Mucosa of descending colon (tissue), 3 donors: ENCODE measurements around the gene PPP1R27. TPM values are rescaled to one million over a fixed set of nuclear protein-coding genes. Genes with fewer than 3 reads are reported as not detected.
"Not testable (repeated sequence)": the region's sequence is repeated elsewhere in the genome, so short reads cannot be mapped to it uniquely, and the experiment has no call there.

Experiments used
- ATAC-seq: fragments of 200-7000 bp; cut with Tn5 transposase; one replicate; pipeline ENCODE4 v1.9.1; 2020; ENCODE audit warnings: mild to moderate bottlenecking, moderate library complexity
- DNase-seq, 3 donors: peaks; one replicate each; pipeline ENCODE4 v3.0.0-alpha.2; 2020
- H3K36me3 ChIP-seq: fragments of 200-600 bp; one replicate; pipeline ENCODE4 v1.8.0; 2021; ENCODE audit warnings: low read depth, mild to moderate bottlenecking
- H3K4me1 ChIP-seq: fragments of 200-600 bp; one replicate; pipeline ENCODE4 v1.8.0; 2021; ENCODE audit warnings: low read depth, mild to moderate bottlenecking
- H3K4me3 ChIP-seq: fragments of 200-600 bp; one replicate; pipeline ENCODE4 v1.8.0; 2021; ENCODE audit warnings: mild to moderate bottlenecking
- H3K9me3 ChIP-seq: fragments of 200-600 bp; one replicate; pipeline ENCODE4 v1.8.0; 2021; ENCODE audit warnings: mild to moderate bottlenecking
- CTCF ChIP-seq: fragments of 200-600 bp; IDR thresholded peaks from one replicate; pipeline ENCODE4 v1.8.0; 2022; ENCODE audit warnings: antibody characterized with exemption, mild to moderate bottlenecking
- intact Hi-C, 2 donors: fragments of 100-400 bp; cut with DNase I in 1 of 2; cut with micrococcal nuclease in 1 of 2; formaldehyde crosslinking; loops; one replicate each; pipeline versions ENCODE4 v1.11.0 to v1.11.1; 2022; cut with DNase I, micrococcal nuclease
- total RNA-seq, 3 donors: library from RNA; stranded (reverse); fragmentation: NEBNext Ultra II Directional in 2 of 3; extraction: Animal tissue kit (Norgen Biotek cat#: 25700) in 2 of 3; gene quantifications; one replicate each; pipeline versions ENCODE4 v1.2.1 to v1.2.4, GENCODE V29; 2021 to 2023
- donor health status: DM: no; HTN: no; CAD: no; lungs with moderate emphysema.
- donor health status: DM: no; HTN: no; CAD: no.
- donor health status: DM: no; HTN: yes; CAD: no.

Gene PPP1R27
- total RNA-seq, 3 donors from 2014 or later, result 0.52 to 0.84 TPM; not detected in 1

- no peak overlapping the region for H3K4me3 ChIP-seq
- H3K36me3 ChIP-seq, result peaks cover 18% of the 10 kb centered on the region
- H3K9me3 ChIP-seq, result no peaks in the 10 kb centered on the region
- intact Hi-C loops, result no loop called here
- DNase-seq, result no peak
- ATAC-seq, result peak; percentile 7
- TF ChIP-seq CTCF, result no peak
- H3K4me1 ChIP-seq, result no peaks in the 10 kb centered on the region
Observed at GRCh38 chr17:81840826-81841778, 6.3 kb upstream of the PPP1R27 start.

- intact Hi-C loops, result not testable (repeated sequence)
Observed at GRCh38 chr17:81840059-81840458, 5.2 kb upstream of the PPP1R27 start.

GRCh38 chr17:81839301-81839700 lies 4.5 kb upstream of the PPP1R27 start:
- ATAC-seq (no peak), DNase-seq (no peak)
- Histone ChIP-seq H3K4me3 (no peak overlapping the region), H3K9me3 (no peaks in the 10 kb centered on the region), H3K4me1 (no peaks in the 10 kb centered on the region), H3K36me3 (peaks cover 9% of the 10 kb centered on the region)
- intact Hi-C loops, result no loop called here
- no peak for TF ChIP-seq CTCF

More at GRCh38 chr17:81840059-81840458, 5.2 kb upstream of the PPP1R27 start:
- DNase-seq, H3K4me3 ChIP-seq, ATAC-seq, H3K4me1 ChIP-seq, H3K9me3 ChIP-seq: not testable (repeated sequence)
- H3K36me3 ChIP-seq, result peaks cover 11% of the 10 kb centered on the region

- no peak for ATAC-seq
- peaks cover 2% of the 10 kb centered on the region for H3K4me1 ChIP-seq
- H3K36me3 ChIP-seq, result peaks cover 7% of the 10 kb centered on the region
- H3K9me3 ChIP-seq, result no peaks in the 10 kb centered on the region
- H3K4me3 ChIP-seq, result no peak overlapping the region
- no peak for DNase-seq
- intact Hi-C loops, result no loop called here
- no peak for TF ChIP-seq CTCF
Observed at GRCh38 chr17:81838753-81839255, 4.0 kb upstream of the PPP1R27 start.

GRCh38 chr17:81837641-81838040 lies 2.8 kb upstream of the PPP1R27 start:
- ATAC-seq (no peak), DNase-seq (no peak)
- TF ChIP-seq CTCF, result no peak
- Histone ChIP-seq H3K36me3 (no peaks in the 10 kb centered on the region), H3K4me1 (peaks cover 2% of the 10 kb centered on the region), H3K4me3 (no peak overlapping the region), H3K9me3 (no peaks in the 10 kb centered on the region)
- intact Hi-C loops, result no loop called here
